Thyroid gland (tissue), 4 donors: Measurements from ENCODE around the gene STIL. TPM values are rescaled to one million over a fixed set of nuclear protein-coding genes. Genes with fewer than 3 reads are reported as not detected.

ENCODE experiments used
- DNase-seq, 2 donors: peaks; one replicate each; pipeline ENCODE4 v3.0.0-alpha.2; 2019
- H3K27ac ChIP-seq, 3 donors: fragments of 200-600 bp; sonication (generic); 1 replicate in 2 of 3; 2 replicates in 1 of 3; pipeline ENCODE4 v1.5.1; 2016 to 2019; ENCODE audit warnings: mild to moderate bottlenecking in 1 of 3, moderate library complexity in 1 of 3
- H3K27me3 ChIP-seq: fragments of 200-600 bp; sonication (generic); one replicate; pipeline ENCODE4 v1.5.1; 2019
- H3K36me3 ChIP-seq, 2 donors: fragments of 200-600 bp; sonication (generic); one replicate each; pipeline ENCODE4 v1.5.1; 2016 to 2019
- H3K4me1 ChIP-seq, 2 donors: fragments of 200-600 bp; sonication (generic); one replicate each; pipeline ENCODE4 v1.5.1; 2017 to 2019
- H3K4me3 ChIP-seq, 3 donors: fragments of 200-600 bp; sonication (generic); replicated peaks in 1 of 3; 1 replicate in 2 of 3; 2 replicates in 1 of 3; pipeline ENCODE4 v1.5.1; 2016; ENCODE audit warnings: mild to moderate bottlenecking in 1 of 3
- H3K9me3 ChIP-seq: fragments of 200-600 bp; sonication (generic); one replicate; pipeline ENCODE4 v1.5.1; 2017
- POLR2A ChIP-seq, 2 donors: fragments of 450-650 bp; IDR thresholded peaks; one replicate each; pipeline ENCODE4 v1.6.1; 2017; ENCODE audit warnings: antibody characterized with exemption in 2 of 2, mild to moderate bottlenecking in 2 of 2, moderate library complexity in 1 of 2
- WGBS, 2 donors: methylation state at CpG; one replicate each; pipeline ENCODE4 v1.1.5; 2017; 5-methylcytosine and 5-hydroxymethylcytosine counted together
- intact Hi-C: fragments of 100-400 bp; cut with DNase I; formaldehyde crosslinking; loops from one replicate; pipeline ENCODE4 v1.15.1; 2023
- total RNA-seq, 4 donors: library from RNA; depleted of rRNA; stranded (reverse); fragments of >200 nt; gene quantifications; one replicate each; pipeline ENCODE4 v1.2.3, GENCODE V29; 2016
- TF ChIP-seq, protein P1 (sequence below), 6 experiments: fragments of 200-600 bp in 3 of 6; fragments of 450-650 bp in 3 of 6; sonication (generic) in 3 of 6; IDR thresholded peaks; one replicate each; pipeline ENCODE4 v1.5.1; 2016 to 2019; ENCODE audit warnings: antibody characterized with exemption in 6 of 6, mild to moderate bottlenecking in 2 of 6, inconsistent platforms in 1 of 6, moderate library complexity in 1 of 6

STIL gene
- total RNA-seq, 4 donors from 2014 or later: 0.93 to 2.5 (median 1.6) TPM

DNA sequence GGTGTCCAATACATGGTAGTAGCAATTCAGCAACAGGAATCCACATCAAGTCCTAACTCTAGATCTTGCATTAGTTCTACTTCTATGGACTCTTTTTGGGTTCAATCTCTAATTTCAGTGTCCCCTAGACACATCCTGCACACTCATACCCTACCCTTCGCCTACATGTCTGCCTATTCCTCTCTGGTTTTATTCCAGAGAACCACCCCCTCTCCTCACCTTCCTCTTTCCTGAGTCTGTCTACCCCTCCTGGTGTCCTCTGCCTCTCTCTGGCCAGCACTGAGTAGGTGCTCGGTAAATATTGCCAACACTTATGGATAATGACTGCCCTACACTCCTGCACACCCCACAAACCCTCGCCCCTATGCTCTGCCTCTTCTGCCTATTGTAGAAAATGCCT is 91.5 kb downstream of the STIL start:
- intact Hi-C loops: no loop called here
- DNase-seq: no peak
- H3K27ac ChIP-seq: no peak overlapping the region
- H3K9me3 ChIP-seq: no peaks in the 10 kb centered on the region
- H3K27me3 ChIP-seq: peaks cover 34% of the 10 kb centered on the region
- peaks cover 7 to 24% of the 10 kb centered on the region in 2 donors for H3K4me1 ChIP-seq
- H3K4me3 ChIP-seq: no peak overlapping the region
- TF ChIP-seq POLR2A (IDR thresholded peaks at IDR 0.05): no peak
- TF ChIP-seq, protein P1, sequence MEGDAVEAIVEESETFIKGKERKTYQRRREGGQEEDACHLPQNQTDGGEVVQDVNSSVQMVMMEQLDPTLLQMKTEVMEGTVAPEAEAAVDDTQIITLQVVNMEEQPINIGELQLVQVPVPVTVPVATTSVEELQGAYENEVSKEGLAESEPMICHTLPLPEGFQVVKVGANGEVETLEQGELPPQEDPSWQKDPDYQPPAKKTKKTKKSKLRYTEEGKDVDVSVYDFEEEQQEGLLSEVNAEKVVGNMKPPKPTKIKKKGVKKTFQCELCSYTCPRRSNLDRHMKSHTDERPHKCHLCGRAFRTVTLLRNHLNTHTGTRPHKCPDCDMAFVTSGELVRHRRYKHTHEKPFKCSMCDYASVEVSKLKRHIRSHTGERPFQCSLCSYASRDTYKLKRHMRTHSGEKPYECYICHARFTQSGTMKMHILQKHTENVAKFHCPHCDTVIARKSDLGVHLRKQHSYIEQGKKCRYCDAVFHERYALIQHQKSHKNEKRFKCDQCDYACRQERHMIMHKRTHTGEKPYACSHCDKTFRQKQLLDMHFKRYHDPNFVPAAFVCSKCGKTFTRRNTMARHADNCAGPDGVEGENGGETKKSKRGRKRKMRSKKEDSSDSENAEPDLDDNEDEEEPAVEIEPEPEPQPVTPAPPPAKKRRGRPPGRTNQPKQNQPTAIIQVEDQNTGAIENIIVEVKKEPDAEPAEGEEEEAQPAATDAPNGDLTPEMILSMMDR (IDR thresholded peaks at IDR 0.05): no peak
- WGBS, 2 donors: 86 to 91% methylated on average over 3 of the region's 3 CpGs
- H3K36me3 ChIP-seq: no peaks in the 10 kb centered on the region

DNA sequence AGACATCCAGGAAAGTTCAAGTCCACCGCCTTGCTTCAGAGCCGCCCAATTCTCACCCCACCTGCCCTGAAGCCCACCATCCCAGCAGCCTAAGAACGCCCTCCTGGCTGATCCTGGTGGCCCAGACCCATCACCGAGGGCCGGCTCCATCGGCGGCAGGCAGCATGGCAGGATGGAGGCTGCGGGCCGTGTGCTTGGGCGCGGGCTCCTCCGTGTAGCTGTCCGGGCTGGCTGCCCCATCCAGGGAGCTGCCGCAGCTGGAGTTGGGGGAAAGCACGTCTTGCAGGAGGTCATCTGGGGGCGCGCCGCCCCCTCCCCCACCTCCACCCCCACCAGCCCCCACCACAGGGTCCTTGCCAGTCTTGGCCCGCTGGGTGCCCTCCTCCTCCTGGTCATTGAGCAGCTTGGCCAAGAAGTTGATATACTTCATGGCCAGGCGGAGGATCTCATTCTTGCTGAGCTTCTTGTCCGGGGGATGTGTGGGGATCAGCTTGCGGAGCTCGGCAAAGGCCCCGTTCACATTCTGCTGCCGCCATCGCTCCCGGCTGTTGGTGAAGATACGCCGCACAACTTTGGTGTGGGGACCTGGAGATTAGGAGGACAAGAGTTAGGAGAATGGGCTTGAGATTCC is 94.2 kb downstream of the STIL start:
- TF ChIP-seq POLR2A (IDR thresholded peaks at IDR 0.05): no peak
- TF ChIP-seq, protein P1 (IDR thresholded peaks at IDR 0.05): no peak
- H3K36me3 ChIP-seq: no peaks in the 10 kb centered on the region
- H3K4me1 ChIP-seq: peaks cover 1 to 3% of the 10 kb centered on the region in 2 donors
- no peak for DNase-seq
- 89 to 92% methylated on average over 13 to 25 of the region's 29 CpGs for WGBS, 2 donors
- no peak overlapping the region for H3K4me3 ChIP-seq
- peaks cover 20% of the 10 kb centered on the region for H3K27me3 ChIP-seq
- no peaks in the 10 kb centered on the region for H3K9me3 ChIP-seq
- intact Hi-C loops: no loop called here
- H3K27ac ChIP-seq: no peak overlapping the region

DNA sequence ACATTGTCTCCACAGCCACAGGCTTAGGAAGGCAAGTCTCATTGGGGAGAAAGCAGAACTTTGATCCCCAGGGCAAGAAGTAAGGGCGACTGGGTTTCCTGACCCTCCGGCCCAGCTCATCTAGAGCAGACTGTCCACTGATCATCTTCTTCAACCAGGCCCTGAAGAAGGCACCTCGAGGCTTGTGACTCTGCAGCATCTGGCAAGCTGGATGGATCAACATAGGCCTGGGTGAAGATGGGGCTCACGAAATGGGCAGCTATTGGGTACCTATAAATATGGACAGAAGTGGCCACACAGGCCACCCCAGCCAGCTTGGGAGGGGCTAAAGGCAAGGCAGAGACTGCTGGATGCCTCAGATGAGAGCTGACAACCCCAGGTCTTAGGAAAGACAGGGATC is 94.9 kb downstream of the STIL start:
- Histone ChIP-seq H3K27me3 (peaks cover 13% of the 10 kb centered on the region), H3K9me3 (no peaks in the 10 kb centered on the region), H3K4me1 (no peaks in the 10 kb centered on the region), H3K27ac (no peak overlapping the region), H3K4me3 (no peak overlapping the region), H3K36me3 (no peaks in the 10 kb centered on the region)
- intact Hi-C loops: no loop called here
- no peak for DNase-seq
- TF ChIP-seq POLR2A (IDR thresholded peaks at IDR 0.05): no peak
- TF ChIP-seq, protein P1 (IDR thresholded peaks at IDR 0.05): no peak
- WGBS, 2 donors: 80 to 90% methylated on average over 4 of the region's 4 CpGs

DNA sequence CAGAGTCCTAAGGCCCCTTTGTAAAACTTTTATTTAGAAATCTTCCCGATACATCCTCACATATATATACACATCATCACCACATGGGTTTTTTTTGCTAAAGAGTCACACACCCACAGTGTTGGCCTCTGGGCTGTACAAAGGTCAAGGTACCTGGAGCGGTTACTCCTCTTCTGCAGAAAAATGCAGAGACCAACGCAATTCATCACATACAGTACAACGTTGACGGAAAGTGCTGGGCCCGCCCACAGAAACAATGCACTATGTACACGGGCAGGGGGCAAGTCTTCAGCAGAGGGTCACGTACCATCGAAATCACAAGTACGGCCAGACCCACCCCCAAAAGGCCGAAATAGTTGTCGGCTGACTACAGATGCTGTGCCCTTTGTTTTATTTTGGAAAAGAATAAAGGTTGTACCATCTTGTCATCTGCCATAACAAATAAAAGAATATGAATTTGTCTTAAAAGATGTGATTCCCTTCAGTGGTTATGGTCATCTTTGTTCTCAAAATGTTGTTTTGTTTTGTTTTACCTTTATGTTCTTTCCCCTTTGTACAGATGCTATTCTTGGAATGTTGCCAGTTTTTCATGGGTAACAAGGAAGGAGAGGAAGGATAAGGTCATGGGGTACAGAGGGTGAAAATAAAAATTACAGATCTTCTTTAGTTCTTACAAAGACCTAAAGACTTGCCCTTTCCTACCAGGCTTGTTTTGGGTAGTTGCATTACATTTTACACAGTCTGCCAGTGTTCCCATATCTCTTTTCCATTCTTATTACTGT is 97.5 kb downstream of the STIL start:
- no peak for TF ChIP-seq POLR2A (IDR thresholded peaks at IDR 0.05)
- TF ChIP-seq, protein P1 (IDR thresholded peaks at IDR 0.05): no peak
- intact Hi-C loops: no loop called here
- no peak overlapping the region for H3K4me3 ChIP-seq
- no peaks in the 10 kb centered on the region for H3K9me3 ChIP-seq
- 67 to 75% methylated on average over 12 of the region's 12 CpGs for WGBS, 2 donors
- no peak overlapping the region for H3K27ac ChIP-seq
- no peak for DNase-seq
- peaks cover 0 to 4% of the 10 kb centered on the region in 2 donors for H3K4me1 ChIP-seq
- no peaks in the 10 kb centered on the region for H3K36me3 ChIP-seq
- H3K27me3 ChIP-seq: no peaks in the 10 kb centered on the region

DNA sequence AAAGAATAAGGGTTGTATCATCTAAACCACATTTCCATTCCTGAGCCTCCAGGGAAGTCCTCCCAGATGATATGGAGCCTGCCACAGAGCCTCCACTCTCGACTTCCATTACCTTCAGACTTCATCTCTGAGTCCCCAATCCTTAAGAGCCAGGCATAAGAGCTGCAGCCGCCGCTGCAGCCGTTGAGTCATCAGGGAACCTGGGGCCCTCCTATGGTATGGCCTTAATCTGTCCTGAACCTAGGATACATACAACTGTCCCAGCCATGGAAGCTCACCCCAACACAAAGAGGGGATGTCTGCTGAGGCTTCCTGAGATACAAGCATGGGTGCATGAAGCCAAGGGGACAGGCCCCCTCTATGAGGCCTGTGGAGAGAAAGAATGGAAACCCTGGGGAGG is 98.2 kb downstream of the STIL start:
- Histone ChIP-seq H3K27ac (no peak overlapping the region), H3K4me3 (no peak overlapping the region), H3K4me1 (peaks cover 0 to 4% of the 10 kb centered on the region in 2 donors), H3K27me3 (no peaks in the 10 kb centered on the region), H3K36me3 (no peaks in the 10 kb centered on the region), H3K9me3 (no peaks in the 10 kb centered on the region)
- WGBS, 2 donors: 89% methylated on average over 4 of the region's 4 CpGs
- DNase-seq: no peak
- intact Hi-C loops: no loop called here
- TF ChIP-seq, protein P1 (IDR thresholded peaks at IDR 0.05): no peak
- TF ChIP-seq POLR2A (IDR thresholded peaks at IDR 0.05): no peak
